Brain microvascular endothelial cell (primary cell): ENCODE data around the gene ARMC7.
A peak's percentile ranks its signal among the peaks of the same experiment; 100 is the strongest.

ENCODE experiments used
- DNase-seq: peaks from one replicate; pipeline ENCODE4 v3.0.0-alpha.2; 2020
- H3K27ac ChIP-seq: fragments of 250-450 bp; sonication (Bioruptor Pico); 2 replicates; pipeline ENCODE4 v1.5.1; 2020; ENCODE audit warnings: mild to moderate bottlenecking, moderate library complexity
- H3K27me3 ChIP-seq: fragments of 250-450 bp; sonication (Bioruptor Pico); replicated peaks from 2 replicates; pipeline ENCODE4 v1.5.1; 2020; ENCODE audit warnings: mild to moderate bottlenecking
- H3K36me3 ChIP-seq: fragments of 250-450 bp; sonication (Bioruptor Pico); replicated peaks from 2 replicates; pipeline ENCODE4 v1.5.1; 2020; ENCODE audit warnings: mild to moderate bottlenecking
- H3K4me3 ChIP-seq: 2 replicates; pipeline ENCODE4 v1.5.1; 2011; ENCODE audit warnings: low read depth, mild to moderate bottlenecking, control low read depth, low read length, moderate library complexity
- CTCF ChIP-seq: IDR thresholded peaks from 2 replicates; pipeline ENCODE4 v1.5.1; 2011; ENCODE audit warnings: low read depth, mild to moderate bottlenecking, moderate library complexity, low read length, control low read depth, inconsistent platforms; ENCODE audit errors: missing control alignments
- in situ Hi-C: cut with HindIII; loops from 2 replicates; pipeline ENCODE4 v1.10.0; 2017; ENCODE audit warnings: low sequenced_read_pairs, low pct_ligation_motif_present

The ARMC7 gene

GRCh38 chr17:75081611-75082540 is 27.9 kb upstream of the ARMC7 start:
- in situ Hi-C loops, result no loop called here
- Histone ChIP-seq H3K27ac (no peak overlapping the region), H3K36me3 (no peaks in the 10 kb centered on the region), H3K4me3 (no peak overlapping the region), H3K27me3 (no peaks in the 10 kb centered on the region)
- TF ChIP-seq CTCF, result no peak
- DNase-seq, result no peak

- Histone ChIP-seq H3K27ac (no peak overlapping the region), H3K36me3 (no peaks in the 10 kb centered on the region), H3K4me3 (no peak overlapping the region), H3K27me3 (no peaks in the 10 kb centered on the region)
- DNase-seq, result no peak
- in situ Hi-C loops, result no loop called here
- no peak for TF ChIP-seq CTCF
These were observed 27.1 kb upstream of the ARMC7 start for GRCh38 chr17:75082683-75083082.

GRCh38 chr17:75084039-75084660 is 25.6 kb upstream of the ARMC7 start:
- DNase-seq, result peak; percentile 38
- H3K4me3 ChIP-seq, result no peak overlapping the region
- H3K36me3 ChIP-seq, result no peaks in the 10 kb centered on the region
- H3K27ac ChIP-seq, result no peak overlapping the region
- TF ChIP-seq CTCF, result no peak
- in situ Hi-C loops, result no loop called here
- H3K27me3 ChIP-seq, result no peaks in the 10 kb centered on the region

- Histone ChIP-seq H3K36me3 (no peaks in the 10 kb centered on the region), H3K27me3 (no peaks in the 10 kb centered on the region), H3K27ac (no peak overlapping the region), H3K4me3 (no peak overlapping the region)
- in situ Hi-C loops, result no loop called here
- no peak for DNase-seq
- TF ChIP-seq CTCF, result no peak
These were observed 23.1 kb upstream of the ARMC7 start for GRCh38 chr17:75086496-75087181.

GRCh38 chr17:75087182-75087557 is 22.6 kb upstream of the ARMC7 start:
- no peak for TF ChIP-seq CTCF
- Histone ChIP-seq H3K36me3 (no peaks in the 10 kb centered on the region), H3K27me3 (no peaks in the 10 kb centered on the region), H3K27ac (no peak overlapping the region), H3K4me3 (peak overlapping the region; percentile 58)
- in situ Hi-C loops, result no loop called here
- no peak for DNase-seq
